HCEC 1CT (cell line): ENCODE measurements around the gene NEGR1.
A peak's percentile ranks its signal among the peaks of the same experiment; 100 is the strongest.

Experiments
- DNase-seq: peaks from one replicate; pipeline ENCODE4 v3.0.0-alpha.2; 2017

NEGR1 gene

DNA sequence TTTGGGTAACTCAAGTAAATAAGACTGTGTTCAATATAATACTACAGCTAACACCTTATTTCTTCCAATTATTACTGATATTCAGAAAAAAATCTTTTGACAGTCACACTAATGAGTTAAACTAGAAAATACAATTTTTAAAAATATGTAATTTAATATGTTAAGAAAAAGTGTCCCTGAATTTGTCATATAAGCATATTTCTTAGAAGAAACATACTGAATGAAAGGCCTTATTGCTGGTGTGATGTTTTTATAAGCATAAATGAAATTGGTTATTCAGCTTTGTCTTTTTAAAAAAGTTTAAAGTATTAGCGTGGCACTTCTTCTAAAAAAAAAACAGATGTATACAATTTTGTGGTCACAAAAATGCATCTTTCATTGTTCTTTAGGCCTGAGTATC, 267.3 kb downstream of the NEGR1 start:
- no peak for DNase-seq

DNA sequence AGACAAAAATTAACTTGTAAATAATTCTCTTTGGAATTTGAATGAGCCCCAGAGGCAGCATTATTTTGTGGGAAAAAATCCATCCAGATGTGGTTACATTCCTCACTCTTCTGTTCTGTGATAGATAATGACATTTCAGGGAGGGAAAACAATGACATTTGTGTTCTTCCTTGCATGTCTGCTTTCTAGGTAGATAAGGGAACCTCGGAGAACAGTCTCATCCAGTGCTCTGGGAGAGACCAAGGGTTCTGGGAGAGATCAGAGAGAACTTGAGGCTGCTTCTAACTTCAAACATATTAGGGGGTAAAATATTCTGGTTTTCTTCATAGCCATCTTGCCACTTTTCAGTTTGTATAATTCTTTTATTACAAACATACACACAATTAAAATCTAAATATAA, 269.2 kb downstream of the NEGR1 start:
- DNase-seq, result no peak

DNA sequence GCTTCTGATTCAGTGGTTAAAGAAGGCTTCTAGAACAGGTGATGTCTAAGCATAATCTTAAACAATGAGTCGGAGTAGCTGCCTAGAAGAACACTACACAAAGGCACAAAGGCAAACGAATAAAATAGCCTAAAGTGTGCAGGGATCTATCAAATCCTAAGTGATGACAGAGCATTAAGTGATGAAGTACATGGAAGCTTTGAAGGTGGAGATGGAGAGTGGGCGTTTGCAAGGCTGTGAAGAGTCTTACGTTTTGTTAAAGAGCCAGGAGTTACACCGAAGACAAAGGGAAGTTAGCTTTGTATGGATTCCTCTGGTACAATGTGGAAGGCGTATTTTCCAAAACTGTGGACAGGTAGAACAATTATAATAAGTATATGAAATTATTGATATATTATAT, 270.6 kb downstream of the NEGR1 start:
- DNase-seq, result no peak

DNA sequence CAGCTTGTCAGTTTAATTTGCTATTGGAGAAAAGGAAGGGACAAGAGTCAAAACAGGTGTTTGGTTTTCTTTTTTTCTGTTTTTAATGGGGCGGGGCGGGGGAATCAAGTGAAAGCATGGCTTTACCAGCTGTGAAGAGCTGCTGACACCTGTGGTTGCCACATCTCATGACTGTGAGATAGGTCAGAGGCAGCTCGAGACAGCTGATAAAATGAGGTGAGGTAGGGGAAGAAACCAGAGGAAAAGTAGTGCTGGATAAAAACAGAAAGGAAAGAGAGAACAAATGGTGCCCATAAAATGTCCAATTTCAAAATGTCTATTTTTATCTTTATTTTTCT, 272.3 kb downstream of the NEGR1 start:
- no peak for DNase-seq

DNA sequence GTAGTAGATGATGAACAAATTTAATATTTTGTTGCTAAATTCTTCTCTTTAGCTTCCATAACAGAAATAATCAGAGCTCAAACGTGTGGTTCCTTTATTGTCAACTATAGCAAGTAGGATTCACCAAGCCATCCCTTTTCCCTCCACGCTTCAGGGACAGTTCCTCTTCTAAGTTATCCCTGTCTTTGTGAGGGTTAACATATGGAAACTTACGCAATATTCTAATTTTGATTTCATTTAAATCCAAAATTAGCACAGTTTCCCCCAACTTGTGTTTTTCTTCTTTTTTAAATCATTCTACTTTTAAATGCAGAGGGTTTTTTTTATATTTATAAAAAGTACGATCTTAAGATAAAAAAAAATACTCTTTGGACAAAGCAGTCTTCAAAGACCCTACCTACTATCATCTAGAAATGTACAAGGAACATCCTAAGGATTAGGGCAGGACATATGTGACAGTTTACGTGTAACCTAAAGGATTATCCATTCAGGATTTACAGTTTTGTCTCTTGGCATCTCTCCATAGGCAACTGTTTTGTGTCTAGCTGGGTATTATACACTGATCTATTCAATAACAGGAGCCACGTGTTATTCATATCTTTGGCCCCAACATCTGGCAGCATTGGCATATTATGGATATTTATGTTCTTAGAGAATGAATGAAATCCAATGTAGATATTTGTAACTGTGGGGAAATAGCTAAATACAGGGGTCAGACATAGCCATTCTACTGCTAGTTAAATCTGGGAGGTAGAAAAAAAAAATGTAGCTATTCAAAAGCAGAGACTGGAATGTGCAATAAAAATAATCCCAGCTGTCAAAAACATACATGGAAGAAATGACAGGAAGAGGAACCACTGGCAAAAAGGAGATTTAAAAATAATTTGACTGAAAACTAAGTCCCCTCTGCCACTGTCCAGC, 272.9 kb downstream of the NEGR1 start:
- DNase-seq, result no peak

DNA sequence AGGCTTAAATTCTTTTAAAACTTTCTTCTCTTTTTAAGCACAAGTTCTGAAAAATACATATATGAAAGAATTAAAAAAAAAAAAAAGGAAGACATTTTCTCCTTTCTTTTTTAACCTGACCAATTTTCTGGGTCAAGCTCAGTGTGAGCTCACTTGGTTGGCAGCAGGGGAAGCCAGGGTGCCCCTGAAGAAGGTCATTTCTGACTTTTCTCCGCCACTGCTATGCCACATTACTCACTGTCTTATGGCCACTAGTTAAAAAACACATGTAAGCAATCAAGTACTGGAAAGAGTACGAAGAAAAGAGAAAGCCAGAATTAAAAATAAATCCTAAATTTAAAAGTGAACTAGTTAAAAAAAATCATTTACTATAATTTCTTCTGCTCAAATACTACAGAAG, 275.0 kb downstream of the NEGR1 start:
- DNase-seq, result no peak

DNA sequence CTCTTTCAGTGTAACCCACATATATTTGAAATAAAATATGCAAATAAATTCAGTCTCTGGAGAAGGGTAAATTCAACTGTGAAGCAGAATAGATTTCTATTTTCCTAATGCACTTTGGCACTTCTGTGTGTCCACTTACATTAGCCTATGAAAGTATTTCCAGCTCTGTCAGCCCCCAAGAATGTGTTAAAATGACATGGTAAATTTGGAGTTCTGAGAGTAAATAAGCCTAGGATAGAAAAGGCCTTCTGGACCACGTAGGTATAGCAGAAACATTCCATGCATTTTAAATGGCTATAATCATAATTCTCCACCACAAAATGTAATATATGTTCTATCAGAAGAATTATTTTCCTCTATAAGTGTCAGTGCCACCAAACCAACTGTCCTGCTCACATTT, 276.2 kb downstream of the NEGR1 start:
- DNase-seq, result peak; percentile 23

DNA sequence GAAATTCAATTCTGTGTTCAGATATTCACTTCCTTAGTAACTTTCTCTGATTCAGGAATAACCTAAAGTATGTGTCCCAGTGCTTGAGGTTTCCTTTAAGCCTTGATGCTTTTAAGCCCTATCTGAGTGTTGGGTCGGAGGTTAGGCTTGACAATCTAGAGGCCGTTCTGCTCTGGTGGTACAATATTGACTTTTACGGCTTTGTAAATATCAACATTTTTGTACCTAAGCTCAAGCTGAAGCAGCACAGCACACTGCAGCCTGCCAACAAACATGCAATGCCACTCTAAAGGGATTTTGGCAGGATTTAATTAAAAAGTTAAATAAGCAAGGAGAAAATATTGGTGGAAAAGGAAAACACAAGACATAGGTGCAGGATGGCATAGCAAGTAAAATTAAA, 279.2 kb downstream of the NEGR1 start:
- no peak for DNase-seq

DNA sequence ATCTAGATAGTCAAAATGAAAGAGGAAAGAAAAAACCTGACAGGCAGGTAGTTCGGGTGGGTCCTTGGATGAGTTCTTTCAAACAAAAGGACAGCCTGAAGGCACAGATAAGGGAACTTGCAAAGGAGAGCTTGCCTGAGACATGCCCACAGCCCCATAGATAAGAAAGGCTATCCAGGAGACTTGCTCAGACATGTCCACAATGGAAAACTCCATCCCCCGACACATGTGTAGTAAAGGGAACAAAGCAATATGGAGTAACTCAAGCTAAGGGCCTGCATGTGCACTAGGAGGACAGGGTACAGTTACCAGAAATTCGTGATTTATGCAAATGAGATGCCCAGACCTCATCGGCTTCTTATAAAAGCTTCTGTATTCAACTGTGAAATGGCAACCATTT, 281.5 kb downstream of the NEGR1 start:
- no peak for DNase-seq

DNA sequence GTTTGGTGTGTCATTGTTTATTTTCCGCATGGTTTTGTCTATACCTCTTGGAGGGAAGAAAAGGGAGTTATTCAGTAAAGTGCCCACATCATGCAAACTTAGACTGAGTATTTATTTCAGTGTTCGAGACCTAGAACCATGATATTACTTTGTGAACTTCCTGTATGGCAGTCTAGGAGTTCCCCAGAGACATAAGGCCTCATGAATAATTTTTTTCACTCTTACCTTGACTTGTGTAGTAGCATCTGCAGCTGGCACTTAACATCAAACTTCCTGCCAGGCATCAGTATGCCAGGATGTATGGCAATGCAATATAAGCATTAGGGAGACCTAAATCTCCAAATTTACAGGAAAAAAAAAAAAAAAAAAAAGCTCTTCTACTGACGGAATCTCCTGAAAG, 287.7 kb downstream of the NEGR1 start:
- no peak for DNase-seq

DNA sequence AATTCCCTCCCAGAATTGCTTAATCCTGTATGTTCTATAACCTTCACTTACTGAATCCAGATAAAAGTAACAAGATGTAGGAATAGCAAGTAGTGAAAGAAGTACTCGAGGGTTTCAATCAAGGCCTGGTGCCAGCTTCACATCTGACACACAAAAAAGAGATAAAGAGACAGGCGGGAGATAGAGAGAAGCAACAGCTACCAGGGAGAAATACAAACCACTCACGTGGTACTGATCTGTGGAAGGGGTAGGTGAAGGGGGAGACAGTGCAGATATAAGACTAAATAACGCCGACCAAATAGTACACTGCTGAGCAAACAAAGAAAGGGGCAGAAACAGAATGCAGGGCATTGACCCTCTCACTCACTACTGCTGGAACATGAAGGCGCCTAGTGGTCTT, 295.2 kb downstream of the NEGR1 start:
- no peak for DNase-seq

DNA sequence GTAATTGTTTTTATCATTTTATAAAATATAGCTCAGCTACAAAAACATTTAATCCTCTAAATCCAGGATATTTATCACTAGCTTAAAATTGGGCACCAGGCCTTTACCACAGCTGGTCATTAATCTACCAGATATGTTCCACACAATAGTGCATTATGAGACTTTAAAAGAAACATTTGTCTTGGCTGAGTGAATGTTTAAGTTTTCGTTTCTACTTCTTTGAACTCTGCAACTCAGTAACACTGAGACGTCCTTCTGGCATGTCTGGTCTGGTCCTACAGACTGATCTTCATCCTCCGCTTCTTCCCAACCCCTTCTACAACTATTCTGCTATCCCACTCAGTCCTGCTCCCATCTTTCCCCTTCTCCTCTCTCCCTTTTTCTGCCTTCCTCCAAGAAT, 296.2 kb downstream of the NEGR1 start:
- no peak for DNase-seq

DNA sequence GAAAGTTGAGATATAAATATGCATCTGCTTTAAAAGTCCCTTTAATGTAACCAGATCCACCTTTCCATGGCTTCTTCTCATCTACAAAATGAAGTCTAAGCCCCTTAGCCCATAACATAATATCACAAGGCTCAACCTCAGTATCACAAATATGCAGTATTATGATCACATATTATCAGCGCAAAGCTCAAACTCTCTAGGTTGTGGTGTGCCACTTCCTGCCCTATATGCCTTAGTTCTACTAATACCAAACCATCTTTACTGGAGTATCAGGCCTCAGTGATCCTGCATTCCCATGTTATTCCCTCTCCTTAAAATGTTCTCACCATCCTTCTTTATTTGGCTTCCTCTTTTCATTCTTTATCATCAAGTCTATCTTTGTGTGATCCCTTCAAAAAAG, 301.8 kb downstream of the NEGR1 start:
- no peak for DNase-seq

DNA sequence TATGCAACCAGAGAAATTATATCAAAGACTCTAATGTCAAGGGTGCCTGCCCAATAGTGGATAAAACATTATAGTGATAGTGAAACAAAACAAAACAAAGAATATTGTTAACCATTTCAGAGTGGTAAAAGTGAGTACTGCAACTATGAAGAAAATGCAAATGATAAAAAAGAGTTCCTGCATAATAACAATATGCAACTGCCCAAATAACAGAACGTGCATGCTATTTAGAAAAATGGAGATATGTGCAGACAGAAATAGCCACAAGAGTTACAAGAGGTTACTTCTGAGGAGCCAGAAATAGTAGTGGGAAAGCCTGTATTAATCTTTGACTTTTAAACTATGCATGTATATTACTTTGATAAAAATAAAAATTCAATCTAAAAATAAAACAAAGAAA, 302.5 kb downstream of the NEGR1 start:
- no peak for DNase-seq

DNA sequence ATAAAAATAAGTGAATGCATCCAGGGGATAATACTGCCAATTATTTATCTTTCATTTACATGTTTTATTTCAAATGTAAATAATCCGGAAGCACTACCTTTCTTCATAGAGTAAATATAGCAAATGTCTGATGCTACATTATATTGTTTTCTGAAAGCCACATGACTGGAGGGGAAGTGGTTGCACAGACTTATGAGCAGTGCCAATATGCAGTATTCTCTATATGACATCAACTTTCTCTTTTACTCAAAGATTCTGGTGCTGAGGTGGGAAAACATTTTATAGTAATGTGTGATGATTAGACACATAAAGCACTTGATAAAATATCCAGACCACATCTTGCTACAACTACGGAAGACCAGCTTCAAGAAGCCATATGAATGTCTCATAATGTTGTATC, 314.7 kb downstream of the NEGR1 start:
- DNase-seq, result no peak

DNA sequence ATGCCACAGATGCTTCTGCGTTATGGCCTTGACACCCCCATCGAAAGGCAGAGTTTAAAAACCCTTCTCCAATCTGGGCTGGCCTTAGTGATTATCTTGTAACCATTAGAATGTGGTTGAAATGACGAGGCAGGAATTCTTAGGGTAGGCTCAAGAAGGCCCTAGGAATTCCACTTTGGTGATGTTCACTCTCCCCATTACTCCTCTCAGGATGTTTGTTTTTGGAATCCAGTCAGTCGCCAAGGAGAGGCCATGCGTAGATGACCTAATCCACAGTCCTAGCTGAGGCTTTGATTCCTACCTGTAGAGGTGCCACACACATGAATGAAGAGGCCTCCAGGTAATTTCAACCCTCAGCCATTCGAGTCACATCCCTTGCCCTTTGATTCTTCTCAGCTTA, 318.2 kb downstream of the NEGR1 start:
- DNase-seq, result no peak

DNA sequence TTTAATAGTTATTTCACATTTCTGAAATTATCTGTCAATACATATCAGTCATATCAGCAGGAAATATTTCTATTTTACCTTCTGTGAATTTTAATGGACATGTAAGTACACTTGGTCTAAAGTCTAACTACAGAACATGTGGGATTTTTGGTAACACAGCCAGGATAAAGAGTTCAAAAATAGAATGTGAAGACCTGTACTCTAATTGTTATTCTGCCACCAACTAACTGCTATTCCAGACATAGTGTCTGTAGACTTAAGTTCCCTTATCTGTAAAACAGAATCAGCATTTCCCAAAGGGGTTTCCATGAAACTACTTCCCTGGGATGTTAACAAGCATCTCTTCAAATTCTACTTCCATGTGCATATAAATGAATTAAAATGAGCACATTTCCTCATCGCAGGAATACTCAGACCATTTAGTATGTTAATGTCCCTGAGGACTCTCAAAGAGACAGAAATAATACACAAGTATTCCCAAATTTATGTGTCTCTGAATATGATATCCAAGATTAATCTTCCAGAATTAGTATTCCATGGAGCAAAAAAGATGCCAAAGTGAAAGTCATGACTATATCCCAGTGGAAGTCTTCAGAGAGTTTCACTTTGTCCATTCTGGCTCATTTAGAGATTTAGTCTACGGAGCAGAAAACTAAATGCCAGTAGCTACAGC, 325.6 kb downstream of the NEGR1 start:
- DNase-seq, result no peak

DNA sequence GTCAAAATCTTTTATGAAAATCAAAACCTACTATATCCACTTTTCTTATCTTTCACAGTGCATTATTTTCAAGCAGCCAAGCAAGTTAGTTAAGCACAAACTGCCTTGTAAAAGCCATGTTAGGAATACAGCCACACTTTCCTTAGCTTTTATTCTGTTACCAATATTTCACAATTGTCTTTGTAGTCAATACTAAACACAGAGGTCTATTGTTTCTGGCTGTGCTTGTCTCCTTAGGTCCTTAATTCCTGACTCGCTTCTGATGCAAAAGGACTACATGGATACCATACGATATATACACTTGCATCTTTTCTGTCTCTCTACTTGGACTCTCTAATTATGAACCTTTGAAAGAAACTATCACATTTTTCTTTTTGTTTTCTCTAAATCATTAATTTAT, 331.8 kb downstream of the NEGR1 start:
- DNase-seq, result no peak

DNA sequence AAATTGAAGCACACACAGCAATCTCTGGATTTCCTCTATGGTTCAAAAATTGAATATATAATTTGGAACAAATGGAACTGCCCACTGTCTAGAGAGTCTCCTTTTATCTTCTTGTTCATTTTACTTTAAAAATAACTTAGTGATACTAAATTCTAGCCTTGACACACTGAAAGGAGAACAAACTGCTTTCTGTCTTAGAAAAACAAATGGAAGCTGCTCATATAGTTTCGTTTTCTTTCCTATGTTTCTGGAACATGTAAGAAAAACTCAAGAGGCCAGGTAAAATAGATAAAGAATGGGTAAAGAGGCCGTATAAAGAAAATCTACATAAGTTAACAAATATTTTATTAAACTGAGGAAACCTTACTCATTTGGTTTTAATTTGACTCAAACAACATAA, 332.7 kb downstream of the NEGR1 start:
- no peak for DNase-seq

DNA sequence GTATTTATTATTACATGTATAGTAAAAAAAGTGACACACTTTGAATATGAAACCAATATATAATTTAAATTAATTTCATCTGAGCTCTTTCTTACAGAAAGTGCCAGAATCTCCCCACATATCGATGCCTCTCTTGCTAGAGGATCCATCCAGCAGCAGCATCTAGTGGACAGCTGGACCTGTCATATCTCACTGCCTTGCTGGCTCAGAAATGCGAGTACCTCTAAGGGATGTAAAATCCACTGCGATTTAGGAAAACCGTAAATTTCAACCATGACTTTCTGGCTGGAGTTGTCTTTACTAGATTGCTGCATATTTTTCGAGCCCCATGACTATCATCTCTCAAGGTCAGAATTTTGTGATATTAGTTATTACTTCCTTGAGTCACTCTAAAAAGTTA, 333.8 kb downstream of the NEGR1 start:
- no peak for DNase-seq

DNA sequence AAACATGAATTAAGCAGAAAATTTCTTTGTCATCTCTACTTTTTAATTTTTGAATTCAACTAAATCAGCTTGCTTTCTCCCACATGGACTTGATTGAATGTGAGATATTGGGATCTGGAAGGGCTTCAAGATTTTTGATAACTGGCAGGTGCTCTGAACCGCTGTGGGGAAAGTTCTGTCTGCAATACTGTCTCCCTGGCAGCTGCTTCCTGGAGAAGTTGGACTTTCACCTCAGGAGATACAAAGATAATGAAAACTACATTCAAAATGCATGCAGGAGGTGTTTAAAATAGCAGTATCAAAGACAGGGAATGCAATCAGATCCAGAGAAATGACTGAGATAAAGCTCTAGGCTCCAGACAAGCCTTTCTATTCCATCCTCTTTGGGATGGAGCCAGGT, 338.3 kb downstream of the NEGR1 start:
- no peak for DNase-seq

DNA sequence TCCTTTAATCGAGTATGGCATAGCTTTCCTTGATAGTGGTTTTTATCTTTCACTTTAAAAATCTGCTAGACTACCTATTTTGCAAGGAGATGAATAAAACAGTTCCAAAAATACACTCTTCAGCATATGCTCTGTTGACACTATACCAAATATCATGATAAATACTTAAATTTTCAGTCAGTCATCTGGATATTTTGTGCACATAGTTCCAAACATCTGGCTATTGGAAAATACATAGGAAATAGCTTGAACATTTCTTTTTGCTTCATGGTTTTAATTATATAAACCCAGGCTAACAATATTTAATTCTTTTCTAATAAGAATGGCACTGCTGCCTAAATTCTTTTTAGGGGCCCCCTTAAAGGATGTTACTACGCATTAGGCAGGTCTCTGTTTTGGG, 342.1 kb downstream of the NEGR1 start:
- DNase-seq, result no peak

DNA sequence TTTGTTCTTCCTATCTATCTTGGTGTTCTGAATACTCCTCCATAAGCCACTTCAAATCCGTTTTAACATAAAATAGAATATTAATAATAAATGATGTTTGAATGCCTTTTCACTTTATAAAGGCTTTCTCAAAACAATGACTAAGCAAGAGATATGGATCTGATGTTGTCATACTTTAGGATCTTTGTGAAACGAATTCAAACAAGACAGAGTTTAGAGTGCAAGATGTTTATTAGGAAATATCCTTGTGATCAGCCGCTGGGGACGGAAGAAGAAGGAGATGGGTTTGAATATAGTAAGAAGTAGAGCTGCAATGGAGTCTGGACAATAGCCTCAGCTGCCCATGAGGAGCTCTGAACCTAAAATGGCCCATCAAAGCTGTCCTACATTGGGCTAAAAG, 351.8 kb downstream of the NEGR1 start:
- no peak for DNase-seq

DNA sequence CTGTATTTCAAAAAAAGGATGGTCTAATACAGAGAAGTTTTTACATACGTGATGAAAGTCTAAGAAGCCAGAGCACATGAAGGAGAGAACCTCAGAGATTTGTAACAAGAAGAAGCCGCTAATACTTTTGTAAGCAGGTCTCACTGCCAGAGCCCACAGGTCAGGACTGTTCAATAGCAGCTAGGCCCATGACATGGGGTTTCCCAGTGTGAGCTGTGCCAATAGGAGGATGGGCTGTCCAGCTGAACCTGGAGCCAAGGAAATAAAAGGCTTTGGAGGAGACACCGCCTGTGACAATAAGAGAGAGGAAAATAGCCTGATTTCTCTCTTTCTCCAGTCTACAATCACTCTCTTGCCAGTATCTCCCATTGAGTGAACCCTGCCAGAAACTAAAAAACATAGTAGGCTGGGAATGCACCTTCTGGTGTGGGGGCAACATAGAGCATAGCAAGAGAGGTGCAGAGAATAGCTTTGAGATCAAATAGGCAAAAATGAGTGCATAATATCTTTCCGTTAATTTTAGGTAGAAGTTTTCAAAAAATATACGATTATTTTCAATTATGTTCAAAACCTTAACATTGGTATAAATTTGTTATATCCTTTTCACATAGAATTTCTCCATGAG, 360.3 kb downstream of the NEGR1 start:
- no peak for DNase-seq
